Measurements from ENCODE around the gene STK33. TPM values are rescaled to one million over a fixed set of nuclear protein-coding genes. Genes with fewer than 3 reads are reported as not detected.

STK33 gene
- total RNA-seq, 1 experiment from 2014 or later, result 0.40 TPM

- DNase-seq (ENCODE audit: low read depth), result no peak
Measured at GRCh38 chr11:8373519-8374432, 220.3 kb downstream of the STK33 start.

- DNase-seq (ENCODE audit: low read depth), result no peak
Measured at GRCh38 chr11:8372641-8373381, 221.2 kb downstream of the STK33 start.

GRCh38 chr11:8371516-8371884 is 222.5 kb downstream of the STK33 start:
- DNase-seq (ENCODE audit: low read depth), result no peak

- DNase-seq (ENCODE audit: low read depth), result no peak
Measured at GRCh38 chr11:8370812-8371515, 223.1 kb downstream of the STK33 start.

- DNase-seq (ENCODE audit: low read depth), result no peak
Measured at GRCh38 chr11:8369592-8370205, 224.3 kb downstream of the STK33 start.

GRCh38 chr11:8368772-8369171 is 225.3 kb downstream of the STK33 start:
- DNase-seq (ENCODE audit: low read depth), result no peak

GRCh38 chr11:8368194-8368593 is 225.8 kb downstream of the STK33 start:
- no peak for DNase-seq (ENCODE audit: low read depth)

- no peak for DNase-seq (ENCODE audit: low read depth)
Measured at GRCh38 chr11:8366316-8366715, 227.7 kb downstream of the STK33 start.

GRCh38 chr11:8365216-8365941 is 228.6 kb downstream of the STK33 start:
- no peak for DNase-seq (ENCODE audit: low read depth)

GRCh38 chr11:8363921-8364320 is 230.1 kb downstream of the STK33 start:
- DNase-seq (ENCODE audit: low read depth), result no peak

GRCh38 chr11:8362899-8363298 is 231.1 kb downstream of the STK33 start:
- DNase-seq (ENCODE audit: low read depth), result no peak

GRCh38 chr11:8362491-8362890 is 231.5 kb downstream of the STK33 start:
- DNase-seq (ENCODE audit: low read depth), result no peak

GRCh38 chr11:8361664-8362210 is 232.3 kb downstream of the STK33 start:
- no peak for DNase-seq (ENCODE audit: low read depth)

- no peak for DNase-seq (ENCODE audit: low read depth)
Measured at GRCh38 chr11:8361206-8361605, 232.8 kb downstream of the STK33 start.

- DNase-seq (ENCODE audit: low read depth), result peak; percentile 10
Measured at GRCh38 chr11:8360086-8360828, 233.8 kb downstream of the STK33 start.

GRCh38 chr11:8359521-8359920 is 234.5 kb downstream of the STK33 start:
- DNase-seq (ENCODE audit: low read depth), result no peak

- DNase-seq (ENCODE audit: low read depth), result no peak
Measured at GRCh38 chr11:8357891-8358566, 236.0 kb downstream of the STK33 start.

- no peak for DNase-seq (ENCODE audit: low read depth)
Measured at GRCh38 chr11:8357505-8357888, 236.5 kb downstream of the STK33 start.

- DNase-seq (ENCODE audit: low read depth), result peak; percentile 60
Measured at GRCh38 chr11:8356721-8357504, 237.1 kb downstream of the STK33 start.
